ENCODE measurements around the gene NKIRAS1.

NKIRAS1 gene

DNA sequence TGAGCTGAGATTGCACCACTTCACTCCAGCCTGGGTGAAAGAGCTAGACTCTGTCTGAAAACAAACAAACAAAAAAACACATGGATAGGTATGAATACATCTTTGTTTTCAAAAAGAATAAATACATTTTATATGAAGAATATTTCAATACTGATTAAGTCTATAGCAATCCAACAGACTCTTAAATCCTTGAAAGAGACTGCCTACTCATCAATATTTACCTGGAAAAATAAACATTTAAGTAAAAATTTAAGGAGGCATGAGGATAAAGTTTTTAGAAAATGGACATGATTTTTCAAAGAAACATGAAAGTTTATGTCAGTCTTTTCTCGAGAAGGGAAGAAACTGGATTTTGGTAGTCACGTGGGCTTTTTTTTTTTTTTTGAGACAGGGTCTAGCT lies 5.4 kb downstream of the NKIRAS1 start:
- no peak for TF ChIP-seq OSR2 (tag by site-specific recombination; IDR thresholded peaks at IDR 0.05)
- TF ChIP-seq ZEB2 (tag by site-specific recombination; IDR thresholded peaks at IDR 0.05) = no peak
- no peak for TF ChIP-seq ZNF433 (tag by site-specific recombination; IDR thresholded peaks at IDR 0.05; ENCODE audit: low read depth)
- no peak for TF ChIP-seq ZNF660 (tag by site-specific recombination; IDR thresholded peaks at IDR 0.05)
- TF ChIP-seq, protein P1, sequence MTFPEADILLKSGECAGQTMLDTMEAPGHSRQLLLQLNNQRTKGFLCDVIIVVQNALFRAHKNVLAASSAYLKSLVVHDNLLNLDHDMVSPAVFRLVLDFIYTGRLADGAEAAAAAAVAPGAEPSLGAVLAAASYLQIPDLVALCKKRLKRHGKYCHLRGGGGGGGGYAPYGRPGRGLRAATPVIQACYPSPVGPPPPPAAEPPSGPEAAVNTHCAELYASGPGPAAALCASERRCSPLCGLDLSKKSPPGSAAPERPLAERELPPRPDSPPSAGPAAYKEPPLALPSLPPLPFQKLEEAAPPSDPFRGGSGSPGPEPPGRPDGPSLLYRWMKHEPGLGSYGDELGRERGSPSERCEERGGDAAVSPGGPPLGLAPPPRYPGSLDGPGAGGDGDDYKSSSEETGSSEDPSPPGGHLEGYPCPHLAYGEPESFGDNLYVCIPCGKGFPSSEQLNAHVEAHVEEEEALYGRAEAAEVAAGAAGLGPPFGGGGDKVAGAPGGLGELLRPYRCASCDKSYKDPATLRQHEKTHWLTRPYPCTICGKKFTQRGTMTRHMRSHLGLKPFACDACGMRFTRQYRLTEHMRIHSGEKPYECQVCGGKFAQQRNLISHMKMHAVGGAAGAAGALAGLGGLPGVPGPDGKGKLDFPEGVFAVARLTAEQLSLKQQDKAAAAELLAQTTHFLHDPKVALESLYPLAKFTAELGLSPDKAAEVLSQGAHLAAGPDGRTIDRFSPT (tag by site-specific recombination; IDR thresholded peaks at IDR 0.05) = no peak
- TF ChIP-seq ZXDB (tag by site-specific recombination; IDR thresholded peaks at IDR 0.05) = no peak
- TF ChIP-seq ZNF2 (tag by site-specific recombination; IDR thresholded peaks at IDR 0.05) = no peak
- no peak for TF ChIP-seq TCF7L2 (IDR thresholded peaks at IDR 0.05; ENCODE audit: borderline replicate concordance, low read depth, low read length)
- TF ChIP-seq ZNF19 (tag by site-specific recombination; IDR thresholded peaks at IDR 0.05; ENCODE audit: low read depth) = no peak
- TF ChIP-seq ZNF174 (tag by site-specific recombination; IDR thresholded peaks at IDR 0.05) = no peak
- no peak for TF ChIP-seq ZNF843 (tag by site-specific recombination; IDR thresholded peaks at IDR 0.05)
- TF ChIP-seq, protein P2, sequence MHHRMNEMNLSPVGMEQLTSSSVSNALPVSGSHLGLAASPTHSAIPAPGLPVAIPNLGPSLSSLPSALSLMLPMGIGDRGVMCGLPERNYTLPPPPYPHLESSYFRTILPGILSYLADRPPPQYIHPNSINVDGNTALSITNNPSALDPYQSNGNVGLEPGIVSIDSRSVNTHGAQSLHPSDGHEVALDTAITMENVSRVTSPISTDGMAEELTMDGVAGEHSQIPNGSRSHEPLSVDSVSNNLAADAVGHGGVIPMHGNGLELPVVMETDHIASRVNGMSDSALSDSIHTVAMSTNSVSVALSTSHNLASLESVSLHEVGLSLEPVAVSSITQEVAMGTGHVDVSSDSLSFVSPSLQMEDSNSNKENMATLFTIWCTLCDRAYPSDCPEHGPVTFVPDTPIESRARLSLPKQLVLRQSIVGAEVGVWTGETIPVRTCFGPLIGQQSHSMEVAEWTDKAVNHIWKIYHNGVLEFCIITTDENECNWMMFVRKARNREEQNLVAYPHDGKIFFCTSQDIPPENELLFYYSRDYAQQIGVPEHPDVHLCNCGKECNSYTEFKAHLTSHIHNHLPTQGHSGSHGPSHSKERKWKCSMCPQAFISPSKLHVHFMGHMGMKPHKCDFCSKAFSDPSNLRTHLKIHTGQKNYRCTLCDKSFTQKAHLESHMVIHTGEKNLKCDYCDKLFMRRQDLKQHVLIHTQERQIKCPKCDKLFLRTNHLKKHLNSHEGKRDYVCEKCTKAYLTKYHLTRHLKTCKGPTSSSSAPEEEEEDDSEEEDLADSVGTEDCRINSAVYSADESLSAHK (tag by site-specific recombination; IDR thresholded peaks at IDR 0.05) = no peak
- no peak for TF ChIP-seq ZNF521 (tag by site-specific recombination; IDR thresholded peaks at IDR 0.05)
- TF ChIP-seq, protein P3, sequence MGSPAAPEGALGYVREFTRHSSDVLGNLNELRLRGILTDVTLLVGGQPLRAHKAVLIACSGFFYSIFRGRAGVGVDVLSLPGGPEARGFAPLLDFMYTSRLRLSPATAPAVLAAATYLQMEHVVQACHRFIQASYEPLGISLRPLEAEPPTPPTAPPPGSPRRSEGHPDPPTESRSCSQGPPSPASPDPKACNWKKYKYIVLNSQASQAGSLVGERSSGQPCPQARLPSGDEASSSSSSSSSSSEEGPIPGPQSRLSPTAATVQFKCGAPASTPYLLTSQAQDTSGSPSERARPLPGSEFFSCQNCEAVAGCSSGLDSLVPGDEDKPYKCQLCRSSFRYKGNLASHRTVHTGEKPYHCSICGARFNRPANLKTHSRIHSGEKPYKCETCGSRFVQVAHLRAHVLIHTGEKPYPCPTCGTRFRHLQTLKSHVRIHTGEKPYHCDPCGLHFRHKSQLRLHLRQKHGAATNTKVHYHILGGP (tag by site-specific recombination; IDR thresholded peaks at IDR 0.05) = no peak
- TF ChIP-seq ZNF558 (tag by site-specific recombination; IDR thresholded peaks at IDR 0.05) = no peak
- ChIA-PET CTCF (interaction anchor here (1.1 kb wide), 1 partner anchor 23 kb away, joined by 5 read pairs; no protein-coding TSS in a partner anchor), POLR2A (no interaction called here)
- Histone ChIP-seq H3K9me3 (ENCODE audit: control insufficient read depth, insufficient read depth, low read depth, low read length) (no peaks in the 10 kb centered on the region), H3K36me3 (ENCODE audit: control insufficient read depth in 2 of 2, insufficient read depth in 1 of 2, low read length in 2 of 2) (peaks cover 21 to 35% of the 10 kb centered on the region in 2 experiments; a peak in 2 of 3 replicates), H3K4me3 (ENCODE audit: low read depth, low read length) (no peak overlapping the region), H3K27ac (ENCODE audit: extremely low read depth, low read depth, low read length) (no peak overlapping the region), H3K4me1 (ENCODE audit: control insufficient read depth, insufficient read depth, low read length) (peaks cover 7% of the 10 kb centered on the region)

DNA sequence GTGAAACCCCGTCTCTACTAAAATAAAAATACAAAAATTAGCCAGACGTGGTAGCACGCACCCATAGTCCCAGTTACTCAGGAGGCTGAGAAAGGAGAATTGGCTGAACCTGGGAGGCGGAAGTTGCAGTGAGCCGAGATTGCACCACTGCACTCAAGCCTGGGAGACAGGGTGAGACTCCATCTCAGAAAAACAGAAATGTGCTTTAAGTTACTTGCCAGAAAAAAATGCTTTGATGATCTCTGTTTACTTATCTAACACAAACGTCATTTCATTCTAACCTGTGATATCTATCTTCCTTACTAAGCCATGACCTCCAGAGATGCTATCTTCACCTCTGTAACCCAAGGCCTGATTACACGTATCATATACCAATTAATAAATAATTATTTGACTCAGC lies 7.4 kb downstream of the NKIRAS1 start:
- no peak overlapping the region for H3K4me3 ChIP-seq (ENCODE audit: low read depth, low read length)
- H3K27ac ChIP-seq (ENCODE audit: extremely low read depth, low read depth, low read length) = no peak overlapping the region
- peaks cover 21 to 39% of the 10 kb centered on the region in 2 experiments; a peak in 2 of 3 replicates for H3K36me3 ChIP-seq (ENCODE audit: control insufficient read depth in 2 of 2, insufficient read depth in 1 of 2, low read length in 2 of 2)
- no peaks in the 10 kb centered on the region for H3K9me3 ChIP-seq (ENCODE audit: control insufficient read depth, insufficient read depth, low read depth, low read length)
- TF ChIP-seq ZNF664 (tag by site-specific recombination; IDR thresholded peaks at IDR 0.05) (peak; percentile 63), ZNF426 (tag by site-specific recombination; IDR thresholded peaks at IDR 0.05) (no peak)
- peaks cover 5% of the 10 kb centered on the region for H3K4me1 ChIP-seq (ENCODE audit: control insufficient read depth, insufficient read depth, low read length)
- POLR2A ChIA-PET = no interaction called here
- CTCF ChIA-PET = no interaction called here

DNA sequence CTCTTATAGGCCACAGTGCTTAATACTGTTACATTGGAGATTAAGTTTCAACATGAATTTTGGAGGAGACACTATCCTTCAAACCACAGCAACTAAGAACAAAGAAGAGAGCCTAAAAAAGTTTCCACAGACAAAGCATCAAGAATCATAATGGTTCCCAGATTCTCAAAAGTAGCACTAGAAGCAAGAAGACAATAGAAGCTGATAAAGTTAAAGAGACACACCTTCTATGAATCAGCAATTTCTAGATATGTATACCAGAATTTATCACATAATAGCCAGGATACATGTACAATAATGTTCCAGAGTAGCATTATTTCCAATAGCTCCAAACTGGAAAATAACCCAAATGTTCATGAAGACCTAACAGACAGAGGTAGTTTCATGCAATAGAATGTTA lies 12.2 kb downstream of the NKIRAS1 start:
- Histone ChIP-seq H3K9me3 (ENCODE audit: control insufficient read depth, insufficient read depth, low read depth, low read length) (no peaks in the 10 kb centered on the region), H3K4me3 (ENCODE audit: low read depth, low read length) (no peak overlapping the region), H3K4me1 (ENCODE audit: control insufficient read depth, insufficient read depth, low read length) (no peaks in the 10 kb centered on the region), H3K27ac (ENCODE audit: extremely low read depth, low read depth, low read length) (no peak overlapping the region), H3K36me3 (ENCODE audit: control insufficient read depth in 2 of 2, insufficient read depth in 1 of 2, low read length in 2 of 2) (peaks cover 14 to 35% of the 10 kb centered on the region in 2 experiments; a peak in 2 of 3 replicates)
- ChIA-PET POLR2A (interaction anchor here (1.0 kb wide), 1 partner anchor 12 kb away, joined by 4 read pairs; the partner anchor contains the start of genes NKIRAS1 and RPL15), CTCF (interaction anchor here (1.0 kb wide), 1 partner anchor 16 kb away, joined by 4 read pairs; no protein-coding TSS in a partner anchor)
- TF ChIP-seq HOXD13 (CRISPR knock-in tag; IDR thresholded peaks at IDR 0.05; ENCODE audit: borderline replicate concordance) (no peak), ZNF600 (tag by site-specific recombination; IDR thresholded peaks at IDR 0.05) (no peak), BCL11A (tag by site-specific recombination; IDR thresholded peaks at IDR 0.05; ENCODE audit: low read depth) (no peak), ZFP41 (tag by site-specific recombination; IDR thresholded peaks at IDR 0.05; ENCODE audit: borderline replicate concordance) (no peak), ZNF223 (tag by site-specific recombination; IDR thresholded peaks at IDR 0.05) (no peak), ZNF394 (tag by site-specific recombination; IDR thresholded peaks at IDR 0.05; ENCODE audit: borderline replicate concordance) (no peak)
- TF ChIP-seq, protein P4, sequence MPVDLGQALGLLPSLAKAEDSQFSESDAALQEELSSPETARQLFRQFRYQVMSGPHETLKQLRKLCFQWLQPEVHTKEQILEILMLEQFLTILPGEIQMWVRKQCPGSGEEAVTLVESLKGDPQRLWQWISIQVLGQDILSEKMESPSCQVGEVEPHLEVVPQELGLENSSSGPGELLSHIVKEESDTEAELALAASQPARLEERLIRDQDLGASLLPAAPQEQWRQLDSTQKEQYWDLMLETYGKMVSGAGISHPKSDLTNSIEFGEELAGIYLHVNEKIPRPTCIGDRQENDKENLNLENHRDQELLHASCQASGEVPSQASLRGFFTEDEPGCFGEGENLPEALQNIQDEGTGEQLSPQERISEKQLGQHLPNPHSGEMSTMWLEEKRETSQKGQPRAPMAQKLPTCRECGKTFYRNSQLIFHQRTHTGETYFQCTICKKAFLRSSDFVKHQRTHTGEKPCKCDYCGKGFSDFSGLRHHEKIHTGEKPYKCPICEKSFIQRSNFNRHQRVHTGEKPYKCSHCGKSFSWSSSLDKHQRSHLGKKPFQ (tag by site-specific recombination; IDR thresholded peaks at IDR 0.05) = no peak
- TF ChIP-seq, protein P5, sequence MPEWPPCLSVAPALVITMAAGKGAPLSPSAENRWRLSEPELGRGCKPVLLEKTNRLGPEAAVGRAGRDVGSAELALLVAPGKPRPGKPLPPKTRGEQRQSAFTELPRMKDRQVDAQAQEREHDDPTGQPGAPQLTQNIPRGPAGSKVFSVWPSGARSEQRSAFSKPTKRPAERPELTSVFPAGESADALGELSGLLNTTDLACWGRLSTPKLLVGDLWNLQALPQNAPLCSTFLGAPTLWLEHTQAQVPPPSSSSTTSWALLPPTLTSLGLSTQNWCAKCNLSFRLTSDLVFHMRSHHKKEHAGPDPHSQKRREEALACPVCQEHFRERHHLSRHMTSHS (tag by site-specific recombination; IDR thresholded peaks at IDR 0.05) = no peak
